Smooth muscle cell (in vitro differentiated cells): ENCODE results near the gene NFKB2. TPM values are rescaled to one million over a fixed set of nuclear protein-coding genes. Genes with fewer than 3 reads are reported as not detected.

ENCODE experiments used
- DNase-seq: peaks from one replicate; lab custom pipeline; 2025; ENCODE audit not compliant: unreplicated experiment; lab: John Stamatoyannopoulos, UW
- H2AFZ ChIP-seq: fragments of 200-600 bp; sonication (generic); 2 replicates; pipeline ENCODE4 v1.6.0; 2016; ENCODE audit warnings: antibody characterized with exemption, low read depth, mild to moderate bottlenecking
- H3F3A ChIP-seq: fragments of 200-600 bp; sonication (generic); 2 replicates; pipeline ENCODE4 v1.6.0; 2017; ENCODE audit warnings: antibody characterized with exemption, low read depth
- H3K27ac ChIP-seq: fragments of 200-600 bp; sonication (generic); 2 replicates; pipeline ENCODE4 v1.5.1; 2016; ENCODE audit warnings: low read depth, mild to moderate bottlenecking
- H3K27me3 ChIP-seq: fragments of 200-600 bp; sonication (generic); 2 replicates; pipeline ENCODE4 v1.6.1; 2016; ENCODE audit warnings: low read depth, mild to moderate bottlenecking
- H3K36me3 ChIP-seq: fragments of 200-600 bp; sonication (generic); 2 replicates; pipeline ENCODE4 v1.5.1; 2016; ENCODE audit warnings: low read depth
- H3K4me1 ChIP-seq: fragments of 200-600 bp; sonication (generic); 2 replicates; pipeline ENCODE4 v1.5.1; 2016; ENCODE audit warnings: low read depth
- H3K4me2 ChIP-seq: fragments of 200-600 bp; sonication (generic); 2 replicates; pipeline ENCODE4 v1.6.0; 2016; ENCODE audit warnings: mild to moderate bottlenecking
- H3K4me3 ChIP-seq: fragments of 200-600 bp; sonication (generic); 2 replicates; pipeline ENCODE4 v1.5.1; 2016; ENCODE audit warnings: mild to moderate bottlenecking
- H3K79me2 ChIP-seq: fragments of 200-600 bp; sonication (generic); 2 replicates; pipeline ENCODE4 v1.6.0; 2016; ENCODE audit warnings: low read depth, mild to moderate bottlenecking
- H3K9ac ChIP-seq: fragments of 200-600 bp; sonication (generic); 2 replicates; pipeline ENCODE4 v1.6.0; 2016; ENCODE audit warnings: low read depth
- H3K9me3 ChIP-seq: fragments of 200-600 bp; sonication (generic); replicated peaks from 2 replicates; pipeline ENCODE4 v1.5.1; 2016; ENCODE audit warnings: low read depth
- H4K20me1 ChIP-seq: fragments of 200-600 bp; sonication (generic); 2 replicates; pipeline ENCODE4 v1.6.0; 2016; ENCODE audit warnings: low read depth
- CTCF ChIP-seq: fragments of 200-600 bp; sonication (generic); IDR thresholded peaks from 2 replicates; pipeline ENCODE4 v1.5.1; 2017; ENCODE audit warnings: borderline replicate concordance, mild to moderate bottlenecking, antibody characterized with exemption; ENCODE audit not compliant: insufficient read depth, poor library complexity, severe bottlenecking
- WGBS: methylation state at CpG from one replicate; pipeline ENCODE4 v1.1.7; 2016; ENCODE audit warnings: low lambda C conversion rate; 5-methylcytosine and 5-hydroxymethylcytosine counted together
- polyA plus RNA-seq: library from polyadenylated mRNA; unstranded; fragments of >200 nt; fragmentation: Nextera tagmentation; extraction: Ambion mirVana; gene quantifications from 2 replicates; pipeline ENCODE4 v1.2.1, GENCODE V29; 2016
- total RNA-seq: library from RNA; depleted of rRNA; stranded (reverse); fragments of >200 nt; gene quantifications from 2 replicates; pipeline ENCODE4 v1.2.3, GENCODE V29; 2014

NFKB2 gene
- total and polyA plus RNA-seq, 2 experiments from 2014 or later, result 32.6 to 38.1 TPM

- Histone ChIP-seq H3K27ac (peak overlapping the region; percentile 100), H3K36me3 (no peaks in the 10 kb centered on the region), H4K20me1 (peaks cover 10% of the 10 kb centered on the region), H3K79me2 (peaks cover 14% of the 10 kb centered on the region), H3K9ac (peak overlapping the region; percentile 99), H3K4me1 (peaks cover 10% of the 10 kb centered on the region), H2AFZ (no peak overlapping the region), H3K9me3 (no peaks in the 10 kb centered on the region), H3K4me2 (peak overlapping the region; percentile 94), H3K27me3 (no peaks in the 10 kb centered on the region), H3F3A (peaks cover 6% of the 10 kb centered on the region), H3K4me3 (peak overlapping the region; percentile 69)
- DNase-seq, result peak; percentile 74
- TF ChIP-seq CTCF, result no peak
- WGBS, result 3% methylated on average over 35 of the region's 35 CpGs
These were observed 605 bp upstream of the NFKB2 start for GRCh38 chr10:102394801-102395399.

GRCh38 chr10:102396317-102396650, 779 bp downstream of the NFKB2 start:
- peak overlapping the region; percentile 94 for H3K4me2 ChIP-seq
- peak overlapping the region; percentile 99 for H3K9ac ChIP-seq
- H3K36me3 ChIP-seq, result no peaks in the 10 kb centered on the region
- no peaks in the 10 kb centered on the region for H3F3A ChIP-seq
- peaks cover 10% of the 10 kb centered on the region for H3K4me1 ChIP-seq
- H3K27ac ChIP-seq, result peak overlapping the region; percentile 100
- H3K79me2 ChIP-seq, result peaks cover 14% of the 10 kb centered on the region
- 65% methylated on average over 4 of the region's 4 CpGs for WGBS
- TF ChIP-seq CTCF, result no peak
- H2AFZ ChIP-seq, result no peak overlapping the region
- no peaks in the 10 kb centered on the region for H3K27me3 ChIP-seq
- no peaks in the 10 kb centered on the region for H3K9me3 ChIP-seq
- DNase-seq, result no peak
- H3K4me3 ChIP-seq, result peak overlapping the region; percentile 69
- peaks cover 10% of the 10 kb centered on the region for H4K20me1 ChIP-seq

GRCh38 chr10:102396730-102397151, 1.2 kb downstream of the NFKB2 start:
- peaks cover 14% of the 10 kb centered on the region for H3K79me2 ChIP-seq
- WGBS, result 96% methylated on average over 12 of the region's 12 CpGs
- peaks cover 10% of the 10 kb centered on the region for H4K20me1 ChIP-seq
- H3K4me2 ChIP-seq, result peak overlapping the region; percentile 94
- no peaks in the 10 kb centered on the region for H3K27me3 ChIP-seq
- TF ChIP-seq CTCF, result no peak
- H3K27ac ChIP-seq, result peak overlapping the region; percentile 100
- no peaks in the 10 kb centered on the region for H3K36me3 ChIP-seq
- no peak overlapping the region for H3K4me3 ChIP-seq
- peak overlapping the region; percentile 99 for H3K9ac ChIP-seq
- DNase-seq, result no peak
- H2AFZ ChIP-seq, result no peak overlapping the region
- no peaks in the 10 kb centered on the region for H3F3A ChIP-seq
- peaks cover 10% of the 10 kb centered on the region for H3K4me1 ChIP-seq
- H3K9me3 ChIP-seq, result no peaks in the 10 kb centered on the region
